Measurements from ENCODE around the gene KRT10.

KRT10 gene

DNA sequence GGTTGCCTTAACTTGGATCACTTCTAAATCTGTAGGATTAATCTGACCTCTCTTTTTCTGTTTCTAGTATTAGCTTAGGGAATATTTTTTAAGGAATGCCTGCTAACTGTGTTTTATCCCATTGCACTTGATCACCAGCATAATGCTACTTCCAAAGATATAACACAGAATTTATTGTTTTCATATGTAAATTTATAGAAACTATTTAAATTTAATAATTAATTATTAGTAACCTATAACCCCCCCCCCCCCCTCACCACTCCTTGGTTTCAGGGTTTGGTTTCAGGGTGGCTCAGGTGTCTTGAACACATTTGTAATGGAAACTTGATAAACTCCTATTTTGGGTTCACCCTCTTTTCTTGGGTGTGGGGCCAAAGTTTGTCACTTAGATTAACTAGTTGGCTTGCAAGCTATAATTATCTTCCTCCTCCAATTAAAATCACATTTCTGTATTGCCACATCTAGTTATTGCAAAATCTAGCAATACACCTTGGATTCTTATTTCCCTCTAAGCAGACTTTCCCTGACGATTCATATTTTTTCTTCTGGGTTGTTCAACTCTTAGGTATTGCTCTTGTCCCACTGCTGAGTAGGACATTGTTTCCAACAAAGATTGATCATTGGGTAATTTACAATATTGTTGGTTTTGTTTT is 26.3 kb upstream of the KRT10 start:
- no peak overlapping the region for H3K4me3 ChIP-seq (ENCODE audit: low read depth, low read length)
- in situ Hi-C loops (cut with HindIII; ENCODE audit: low sequenced_read_pairs) = no loop called here
- DNase-seq (ENCODE audit: low read depth) = no peak
- TF ChIP-seq CTCF (IDR thresholded peaks at IDR 0.05; ENCODE audit: low read depth, low read length, missing control alignments) = no peak

DNA sequence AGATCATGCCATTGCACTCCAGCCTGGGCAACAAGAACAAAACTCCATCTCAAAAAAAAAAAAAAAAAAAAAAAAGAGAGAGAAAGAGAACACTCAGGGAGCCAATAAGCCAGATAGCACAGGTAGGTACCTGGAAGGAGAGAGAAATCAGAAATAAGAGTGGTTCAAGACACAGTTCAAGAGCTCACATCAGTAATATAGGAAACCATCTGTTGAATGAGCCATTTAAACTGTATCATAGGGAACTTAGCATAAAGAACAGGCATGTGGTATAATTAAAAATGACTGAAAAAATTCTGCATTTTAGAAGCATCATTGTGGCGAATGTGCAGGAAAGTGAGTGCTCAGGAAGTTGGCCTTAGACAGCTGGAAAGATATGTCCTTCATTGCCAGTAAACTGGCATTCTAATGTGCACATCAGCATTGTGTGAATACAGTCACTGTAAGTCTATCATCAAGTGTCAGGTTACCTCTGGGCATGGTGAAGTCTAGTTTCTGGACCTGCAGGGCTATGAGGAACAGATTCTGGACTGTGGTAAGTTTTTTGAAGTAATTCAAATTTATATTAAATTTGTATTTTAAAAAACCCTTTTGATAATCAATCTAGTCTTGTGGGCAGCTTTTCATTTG is 24.2 kb upstream of the KRT10 start:
- in situ Hi-C loops (cut with HindIII; ENCODE audit: low sequenced_read_pairs) = no loop called here
- no peak for TF ChIP-seq CTCF (IDR thresholded peaks at IDR 0.05; ENCODE audit: low read depth, low read length, missing control alignments)

DNA sequence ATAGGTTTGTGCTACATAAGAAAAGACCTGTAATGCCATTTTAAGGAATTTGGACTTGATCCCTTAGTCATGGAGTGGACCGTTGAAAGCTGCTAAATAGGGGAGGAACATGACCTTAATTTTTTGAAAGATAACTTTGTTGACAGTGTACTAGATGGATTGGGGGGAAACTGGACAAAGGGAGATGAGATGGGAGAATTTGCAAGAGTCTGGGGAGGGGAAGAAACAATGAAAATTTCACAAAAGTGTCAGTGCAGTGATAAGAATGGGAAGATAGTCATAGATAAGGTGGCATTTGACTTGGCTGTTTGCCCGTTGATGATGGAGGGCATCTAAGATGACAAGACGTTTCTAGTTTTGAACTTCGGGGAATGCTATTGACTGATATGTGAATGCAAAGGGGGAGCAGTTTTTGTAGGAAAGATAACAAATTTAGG is 22.3 kb upstream of the KRT10 start:
- DNase-seq (ENCODE audit: low read depth) = no peak
- no peak overlapping the region for H3K4me3 ChIP-seq (ENCODE audit: low read depth, low read length)
- in situ Hi-C loops (cut with HindIII; ENCODE audit: low sequenced_read_pairs) = no loop called here
- no peak for TF ChIP-seq CTCF (IDR thresholded peaks at IDR 0.05; ENCODE audit: low read depth, low read length, missing control alignments)

More for the DNA sequence above, 24.2 kb upstream of the KRT10 start:
- H3K4me3 ChIP-seq (ENCODE audit: low read depth, low read length) = no peak overlapping the region
- DNase-seq (ENCODE audit: low read depth) = no peak

GRCh38 chr17:40843242-40843641 is 20.8 kb upstream of the KRT10 start:
- no peak overlapping the region for H3K4me3 ChIP-seq (ENCODE audit: low read depth, low read length)
- no peak for DNase-seq (ENCODE audit: low read depth)
- in situ Hi-C loops (cut with HindIII; ENCODE audit: low sequenced_read_pairs) = no loop called here
- no peak for TF ChIP-seq CTCF (IDR thresholded peaks at IDR 0.05; ENCODE audit: low read depth, low read length, missing control alignments)

- no peak for DNase-seq (ENCODE audit: low read depth)
- in situ Hi-C loops (cut with HindIII; ENCODE audit: low sequenced_read_pairs) = no loop called here
- no peak for TF ChIP-seq CTCF (IDR thresholded peaks at IDR 0.05; ENCODE audit: low read depth, low read length, missing control alignments)
These were observed 18.8 kb upstream of the KRT10 start for GRCh38 chr17:40841246-40841645.

GRCh38 chr17:40839194-40839593 is 16.8 kb upstream of the KRT10 start:
- no peak for TF ChIP-seq CTCF (IDR thresholded peaks at IDR 0.05; ENCODE audit: low read depth, low read length, missing control alignments)
- DNase-seq (ENCODE audit: low read depth) = no peak
- in situ Hi-C loops (cut with HindIII; ENCODE audit: low sequenced_read_pairs) = no loop called here
- no peak overlapping the region for H3K4me3 ChIP-seq (ENCODE audit: low read depth, low read length)

More at GRCh38 chr17:40841246-40841645, 18.8 kb upstream of the KRT10 start:
- no peak overlapping the region for H3K4me3 ChIP-seq (ENCODE audit: low read depth, low read length)

Data from astrocyte of the cerebellum (primary cell).